NCI-H2107 (cell line): ENCODE results near the gene TMPRSS2.

Experiments
- DNase-seq: peaks from one replicate; lab custom pipeline; 2025; lab: John Stamatoyannopoulos, UW

The TMPRSS2 gene

DNA sequence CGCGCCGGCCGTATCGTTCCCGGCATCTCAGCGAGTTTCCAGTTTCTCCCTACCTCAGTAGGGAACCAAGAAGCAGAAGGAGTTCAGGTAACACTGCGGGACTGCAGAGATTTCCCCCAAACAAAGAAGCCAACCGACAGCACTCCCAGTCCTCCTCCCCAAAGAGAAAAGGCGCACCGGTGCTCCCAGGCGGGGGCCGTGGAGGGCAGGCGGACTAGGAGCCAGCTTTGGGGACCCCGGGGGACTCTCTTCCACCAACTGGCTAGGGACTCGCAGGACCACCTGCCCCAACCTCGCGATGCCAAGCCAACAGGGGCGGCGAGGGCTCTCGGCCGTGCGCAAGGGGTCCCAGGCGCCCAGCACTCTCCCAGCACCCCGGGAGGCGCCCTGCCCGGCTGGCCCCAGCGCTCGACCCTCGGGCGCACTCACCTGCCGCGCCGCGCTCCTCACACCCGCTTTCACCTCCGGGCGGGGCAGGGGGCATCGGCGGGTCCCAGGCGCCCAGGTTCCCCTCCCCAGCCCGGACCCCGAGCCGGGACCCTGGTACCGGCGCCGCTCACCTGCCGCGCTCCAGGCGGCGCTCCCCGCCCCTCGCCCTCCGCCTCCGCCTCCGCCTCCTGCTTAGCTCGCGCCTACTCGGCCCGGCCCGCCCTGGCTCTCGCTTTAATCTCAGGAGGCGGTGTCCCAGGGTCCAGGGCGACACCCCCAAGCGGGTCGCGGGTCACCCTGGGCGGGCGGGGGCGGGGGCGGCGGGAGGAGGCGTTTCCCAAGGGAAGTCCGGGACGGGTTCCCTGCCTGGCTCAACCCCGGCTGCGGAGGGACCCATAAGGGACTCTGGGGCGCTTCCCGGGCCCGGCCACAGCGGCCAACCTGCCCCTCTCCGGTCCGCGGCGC, at the start of gene TMPRSS2:
TMPRSS2 (minus strand) TSS at position 638 of the 894 bp plus-strand sequence. CDS start 10,025 bp downstream, outside the sequence.
- DNase-seq = no peak

GRCh38 chr21:41555057-41555456, 47.1 kb upstream of the TMPRSS2 start:
- DNase-seq = no peak

DNA sequence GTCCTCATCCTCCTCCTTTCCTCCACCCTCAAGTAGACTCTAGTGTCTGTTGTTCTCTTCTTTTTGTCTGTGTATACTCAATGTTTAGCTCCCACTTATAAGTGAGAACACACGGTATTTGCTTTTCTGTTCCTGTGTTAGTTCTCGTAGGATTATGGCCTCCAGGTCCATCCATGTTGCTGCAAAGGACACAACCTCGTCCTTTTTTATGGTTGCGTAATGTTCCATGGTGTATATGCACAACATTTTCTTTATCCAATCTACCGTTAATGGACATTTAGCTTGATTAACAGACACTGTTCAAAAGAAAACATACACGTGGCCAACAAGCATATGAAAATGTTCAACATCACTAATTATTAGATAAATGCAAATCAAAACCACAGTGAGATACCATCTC, 44.3 kb upstream of the TMPRSS2 start:
- no peak for DNase-seq

- peak; percentile 44 for DNase-seq
These were observed 40.8 kb upstream of the TMPRSS2 start for GRCh38 chr21:41548781-41549180.

DNA sequence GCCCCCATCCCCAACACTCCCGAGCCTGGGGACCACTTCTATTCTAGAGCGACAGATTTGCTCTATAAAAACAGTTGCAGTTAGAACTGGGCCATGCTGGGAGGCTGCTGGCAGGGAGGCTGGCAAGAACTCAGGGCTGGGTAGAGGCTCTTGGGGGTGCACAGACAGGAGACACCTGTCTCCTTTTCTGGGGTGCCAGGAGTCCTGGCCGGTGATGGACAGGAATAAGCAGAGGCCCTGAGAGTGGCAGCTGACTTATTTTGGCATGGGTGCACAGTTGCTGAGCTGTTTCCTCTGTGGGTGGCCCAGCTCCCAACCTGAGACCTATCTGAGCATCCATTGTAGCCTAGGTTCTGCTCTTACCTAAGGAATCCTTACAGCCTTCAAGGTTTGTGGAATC, 39.2 kb upstream of the TMPRSS2 start:
- no peak for DNase-seq

DNA sequence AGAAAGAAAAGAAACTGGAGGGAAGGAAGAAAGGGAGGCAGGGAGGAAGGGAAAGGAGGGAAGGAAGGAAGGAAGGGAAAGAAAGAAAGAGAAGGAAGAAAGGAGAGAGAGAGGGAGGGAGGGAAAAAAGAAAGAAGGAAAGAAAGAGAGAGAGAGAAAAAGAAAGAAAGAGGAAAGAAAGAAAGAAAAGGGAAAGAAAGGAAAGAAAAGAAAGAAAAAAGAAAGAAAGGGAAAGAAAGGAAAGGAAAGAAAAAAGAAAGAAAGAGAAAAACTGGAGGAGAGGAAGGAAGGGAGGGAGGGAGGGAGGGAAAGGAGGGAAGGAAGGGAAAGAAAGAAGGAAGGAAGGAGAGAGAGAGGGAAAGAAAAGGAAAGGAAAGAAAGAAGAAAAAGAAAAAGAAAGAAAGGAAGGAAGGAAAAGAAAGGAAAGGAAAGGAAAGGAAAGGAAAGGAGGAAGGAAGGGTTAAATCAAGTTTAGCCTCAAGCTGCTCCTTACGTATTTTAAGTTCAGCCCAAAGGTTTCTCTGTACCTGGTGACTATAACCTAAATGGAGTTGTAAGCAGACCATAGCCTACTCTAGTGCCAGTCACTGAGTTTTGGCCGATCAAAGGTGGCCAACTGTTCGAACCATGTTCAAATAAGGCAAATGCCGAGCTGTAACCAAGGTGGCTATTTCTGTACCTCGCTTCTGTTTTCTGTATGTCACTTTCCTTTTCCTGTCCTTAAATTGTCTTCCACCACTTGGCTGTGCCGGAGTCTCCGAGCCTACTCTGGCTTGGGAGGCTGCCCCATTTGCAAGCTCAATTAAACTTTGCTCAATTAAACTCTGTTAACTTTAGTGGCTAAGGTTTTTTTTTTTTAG, 37.8 kb upstream of the TMPRSS2 start:
- DNase-seq = no peak

DNA sequence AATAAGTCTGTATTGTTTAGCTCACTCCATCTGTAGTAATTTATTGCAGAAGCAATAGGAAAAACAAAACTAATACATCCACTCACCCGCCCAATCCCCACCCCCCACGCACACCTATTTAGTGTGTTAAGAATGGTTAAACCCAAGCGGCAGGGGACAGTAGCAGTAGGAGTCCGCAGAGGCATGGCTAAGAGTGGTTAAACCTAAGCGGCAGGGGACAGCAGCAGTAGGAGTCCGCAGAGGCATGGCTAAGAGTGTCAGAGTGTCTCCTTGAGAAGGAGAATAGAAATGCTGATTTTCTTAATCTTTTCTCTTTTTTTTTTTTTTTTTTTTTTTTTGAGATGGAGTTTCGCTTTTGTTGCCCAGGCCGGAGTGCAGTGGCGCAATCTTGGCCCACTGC, 34.8 kb upstream of the TMPRSS2 start:
- no peak for DNase-seq

DNA sequence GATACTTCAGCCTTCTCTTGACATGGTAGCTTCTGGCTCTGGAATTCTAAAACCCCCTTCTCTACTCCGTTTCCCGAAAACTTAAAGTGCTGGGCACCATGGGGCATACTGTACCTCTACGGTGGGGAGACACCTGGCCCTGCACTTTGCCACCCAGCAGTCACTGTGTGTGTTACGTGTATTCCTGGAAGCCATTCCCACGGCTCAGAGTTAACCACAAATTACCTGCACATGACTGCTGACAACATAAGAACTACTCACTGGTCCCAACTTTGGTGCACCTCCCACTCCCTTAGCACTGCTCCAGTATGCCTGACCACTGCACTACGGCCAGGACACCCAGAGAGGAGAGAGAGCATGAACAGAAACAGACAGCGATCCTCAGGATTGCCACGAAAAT, 29.4 kb upstream of the TMPRSS2 start:
- DNase-seq = no peak

DNA sequence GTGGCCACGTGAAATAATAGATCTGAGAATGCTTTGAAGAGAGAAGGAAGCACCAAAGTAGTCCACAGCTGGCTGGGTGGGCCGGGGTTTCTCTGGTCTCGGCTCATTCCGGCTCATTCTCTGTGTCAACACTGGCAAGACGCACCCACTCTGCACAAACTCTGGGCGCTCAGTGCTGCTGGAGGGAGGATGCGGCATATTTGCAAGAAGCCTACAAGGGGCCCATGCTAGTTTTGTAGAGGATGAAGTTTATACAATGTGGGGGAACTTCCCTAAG, 28.8 kb upstream of the TMPRSS2 start:
- no peak for DNase-seq

DNA sequence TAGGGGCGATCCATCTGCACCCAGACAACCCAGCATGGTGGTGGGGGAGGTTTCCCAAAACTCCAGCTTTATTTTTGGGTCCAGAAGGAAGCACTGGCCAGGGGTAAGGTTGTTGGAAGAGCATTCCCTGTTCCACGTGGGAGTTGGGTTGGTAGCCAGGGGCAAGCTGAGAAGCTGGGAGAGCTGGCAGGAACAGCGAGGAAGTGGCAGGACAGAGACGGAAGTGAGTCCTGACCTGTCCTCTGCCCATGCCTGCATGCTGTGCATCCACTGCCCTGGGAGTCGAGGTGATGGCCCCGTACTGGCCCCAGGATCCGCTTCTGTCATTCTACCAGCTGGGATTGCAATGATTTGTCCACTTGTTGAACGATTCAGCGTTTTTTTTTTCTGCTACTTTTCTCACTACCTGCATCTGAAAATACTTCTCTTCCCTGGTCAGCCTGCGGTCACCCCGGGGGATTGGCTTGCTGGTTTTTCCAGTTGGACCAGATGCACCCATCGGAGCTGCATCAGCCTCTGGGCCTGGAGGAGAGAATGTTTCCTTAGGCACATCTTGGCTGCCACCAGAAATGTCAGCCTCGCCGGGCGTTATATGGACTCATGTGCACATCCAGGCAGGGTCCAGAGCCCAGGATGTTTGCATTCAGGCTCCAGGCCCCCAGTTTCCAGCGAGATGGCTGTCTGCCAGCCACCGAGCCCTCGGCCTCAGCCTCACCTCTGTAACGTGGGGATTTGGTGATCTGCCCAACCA, 28.3 kb upstream of the TMPRSS2 start:
- no peak for DNase-seq

DNA sequence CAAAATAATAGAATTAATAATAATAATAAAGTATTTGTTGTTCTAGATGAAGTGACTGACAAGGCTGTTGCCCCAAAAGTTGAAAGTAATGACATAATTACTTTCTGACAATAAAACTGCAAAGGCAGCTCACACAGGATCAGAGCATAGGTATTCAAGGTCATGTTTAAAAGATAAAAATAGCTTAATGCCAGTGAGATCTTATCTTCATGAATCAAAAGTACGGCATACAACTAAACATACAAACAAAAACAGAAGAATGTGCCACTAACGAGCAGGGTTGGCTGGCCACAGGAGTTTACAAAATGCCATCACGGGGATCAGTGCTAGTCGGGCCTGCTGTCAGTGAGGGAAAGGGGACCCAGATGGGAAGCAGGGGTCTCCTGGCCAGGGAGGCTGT, 22.4 kb upstream of the TMPRSS2 start:
- no peak for DNase-seq

DNA sequence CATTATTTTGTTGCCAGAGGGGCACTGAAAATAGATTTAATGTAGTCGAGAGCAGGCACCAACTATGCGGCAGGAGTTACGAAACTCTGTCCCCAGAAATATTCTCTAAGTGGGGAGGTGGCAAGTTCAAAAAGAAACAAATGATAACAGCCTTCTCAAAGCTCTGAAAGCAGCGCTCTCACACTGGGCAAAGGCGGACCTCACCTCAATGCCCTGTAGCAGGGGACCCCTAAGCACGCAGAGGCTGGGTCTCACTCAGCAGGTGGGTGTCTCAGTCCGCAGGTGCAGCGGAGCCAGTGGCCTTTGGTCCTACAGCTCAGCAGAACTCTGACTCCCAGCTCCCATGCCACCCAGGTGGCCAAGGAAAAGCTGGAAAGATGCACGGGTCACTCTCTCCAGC, 21.8 kb upstream of the TMPRSS2 start:
- no peak for DNase-seq

DNA sequence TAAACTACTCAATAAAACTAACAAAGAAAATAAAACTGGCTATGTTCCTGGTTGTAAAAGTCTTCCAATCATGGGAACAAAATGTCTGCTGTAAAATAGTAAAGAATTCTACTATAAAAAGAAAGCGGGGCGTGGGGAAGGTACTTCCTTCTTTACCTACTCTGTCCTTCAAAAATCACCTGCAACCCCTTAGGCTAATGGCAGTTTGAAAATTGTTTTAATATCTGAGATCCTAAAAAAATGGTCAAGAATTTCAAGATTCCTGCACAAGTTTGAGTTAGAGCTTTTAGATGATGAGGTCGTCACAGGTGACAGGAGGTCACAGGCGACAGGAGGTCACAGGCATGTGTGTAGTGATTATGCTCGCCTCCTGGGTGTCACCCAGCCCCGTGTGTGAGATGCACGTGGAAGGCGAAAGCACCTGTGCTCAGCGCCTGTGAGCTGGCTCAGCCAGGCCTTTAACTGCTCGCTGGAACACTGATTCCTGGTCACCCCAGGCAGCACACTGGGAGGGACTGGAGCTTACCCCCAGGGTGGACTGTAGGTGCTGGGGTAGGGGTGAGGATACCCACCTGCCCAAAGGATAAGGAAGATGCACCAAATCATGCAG, 18.6 kb upstream of the TMPRSS2 start:
- no peak for DNase-seq

- no peak for DNase-seq
These were observed 15.2 kb upstream of the TMPRSS2 start for GRCh38 chr21:41523175-41523574.

DNA sequence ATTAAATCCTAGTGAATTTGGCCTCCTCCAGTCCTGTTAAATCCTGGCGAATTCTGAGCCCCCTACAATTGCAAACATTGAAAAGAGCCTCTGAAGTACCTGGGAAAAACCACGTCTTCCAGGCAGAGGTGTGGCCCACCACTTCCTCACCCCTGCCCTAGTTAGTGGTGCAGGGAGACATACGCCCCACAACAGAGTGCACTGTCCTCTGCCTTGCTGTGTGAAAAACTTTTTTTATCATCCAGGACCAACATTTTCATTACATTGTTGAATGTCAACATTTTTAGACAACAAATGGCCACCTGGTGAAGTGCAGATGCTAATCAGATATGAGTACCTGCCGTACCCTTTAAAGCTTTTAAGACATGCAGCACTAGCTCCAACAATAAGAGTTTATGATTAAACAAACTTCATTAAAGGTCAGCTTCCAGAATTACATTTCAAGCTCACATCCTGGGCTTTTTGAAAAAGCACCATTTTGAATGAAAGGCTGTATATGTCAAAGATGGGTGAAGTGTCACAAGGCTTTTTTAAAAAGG, 13.6 kb upstream of the TMPRSS2 start:
- DNase-seq = no peak

- DNase-seq = no peak
These were observed 12.8 kb upstream of the TMPRSS2 start for GRCh38 chr21:41520560-41521442.

- no peak for DNase-seq
These were observed 12.0 kb upstream of the TMPRSS2 start for GRCh38 chr21:41519806-41520559.

- DNase-seq = no peak
These were observed 10.8 kb upstream of the TMPRSS2 start for GRCh38 chr21:41518757-41519156.

GRCh38 chr21:41511858-41512257, 3.9 kb upstream of the TMPRSS2 start:
- DNase-seq = no peak

DNA sequence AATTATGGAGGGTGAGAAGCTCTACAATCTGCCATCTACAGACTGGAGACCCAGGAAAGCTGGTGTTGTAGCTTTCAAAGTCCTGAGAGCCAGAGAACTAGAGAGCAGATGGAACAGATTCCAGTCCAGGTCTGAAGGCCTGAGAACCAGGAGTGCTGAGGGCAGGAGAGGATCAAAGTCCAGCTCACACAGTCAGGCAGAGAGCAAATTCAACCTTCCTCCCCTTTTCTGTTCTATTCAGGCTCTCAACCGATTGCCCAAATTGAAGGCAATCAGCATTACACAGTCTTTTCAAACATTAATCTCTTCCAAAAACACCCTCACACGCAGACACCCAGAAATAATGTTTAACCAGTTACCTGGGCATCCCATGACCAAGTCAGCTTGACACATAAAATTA, 2.5 kb upstream of the TMPRSS2 start:
- no peak for DNase-seq
